DMS79 (cell line): Measurements from ENCODE around the gene SH3BP1.
A peak's percentile ranks its signal among the peaks of the same experiment; 100 is the strongest.
"Not testable (repeated sequence)": the region's sequence is repeated elsewhere in the genome, so short reads cannot be mapped to it uniquely, and the experiment has no call there.

Experiments used
- DNase-seq: peaks from one replicate; lab custom pipeline; 2025; lab: John Stamatoyannopoulos, UW

SH3BP1 gene

DNA sequence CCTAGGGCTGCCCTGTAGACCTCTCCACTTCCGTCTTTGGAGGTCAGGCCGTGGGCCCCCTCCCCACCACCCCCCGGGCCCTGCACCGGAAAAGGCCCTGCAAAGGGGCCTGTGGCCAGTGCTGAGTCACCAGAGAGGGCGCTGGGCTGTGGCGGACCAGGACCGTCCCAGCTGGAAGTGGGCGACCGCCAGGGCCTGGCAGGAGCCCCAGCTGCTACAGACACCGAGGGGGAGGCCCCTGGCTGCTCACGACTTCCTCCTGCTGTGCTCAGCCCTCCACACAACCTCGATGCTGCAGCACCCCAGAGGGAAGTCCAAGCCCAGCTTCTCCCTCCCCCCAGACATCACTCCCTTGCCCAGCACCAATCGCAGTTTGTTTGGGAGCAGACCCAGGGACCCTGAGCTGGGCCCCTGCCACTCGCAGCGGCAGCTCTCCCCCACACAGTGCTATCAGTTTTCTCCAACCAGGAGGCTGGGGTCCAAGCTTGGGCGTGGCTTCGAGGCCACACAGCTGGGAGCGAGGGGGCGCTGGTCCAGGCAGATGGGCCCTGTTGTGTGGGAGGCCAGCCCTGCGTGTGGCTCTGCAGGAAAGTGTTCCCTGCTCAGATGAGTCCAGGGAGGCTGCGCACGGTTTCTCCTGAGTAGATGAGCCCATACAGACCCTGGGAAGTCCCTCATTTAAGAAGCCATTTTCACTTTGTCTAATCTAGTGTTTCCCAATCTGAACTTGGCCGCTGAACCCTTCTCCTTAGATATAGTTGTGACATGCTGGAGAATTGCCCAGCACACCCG, 5.6 kb upstream of the SH3BP1 start:
- DNase-seq: no peak

GRCh38 chr22:37634417-37634924, 5.0 kb upstream of the SH3BP1 start:
- DNase-seq: no peak

DNA sequence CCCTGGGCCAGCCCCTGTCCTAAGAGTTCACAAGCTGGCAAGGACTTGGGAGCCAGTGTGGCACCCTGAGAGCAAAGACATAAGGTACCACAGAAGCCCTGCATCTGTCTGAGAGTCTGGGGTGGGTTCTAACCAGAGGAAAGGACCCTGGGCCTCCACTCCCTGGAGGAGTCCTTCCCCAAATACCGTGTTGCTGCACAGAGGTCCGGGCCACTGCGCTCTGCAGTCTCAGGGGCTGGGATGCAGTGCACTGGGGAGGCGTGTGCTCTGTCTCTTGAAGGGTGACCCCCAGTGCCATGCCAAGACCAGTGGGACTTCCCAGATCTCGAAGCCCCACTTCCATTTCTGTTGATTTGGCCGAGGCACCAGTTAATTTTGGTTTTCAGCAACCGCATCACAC, 4.3 kb upstream of the SH3BP1 start:
- no peak for DNase-seq

- DNase-seq: no peak
These were observed 3.1 kb upstream of the SH3BP1 start for GRCh38 chr22:37636186-37636948.

DNA sequence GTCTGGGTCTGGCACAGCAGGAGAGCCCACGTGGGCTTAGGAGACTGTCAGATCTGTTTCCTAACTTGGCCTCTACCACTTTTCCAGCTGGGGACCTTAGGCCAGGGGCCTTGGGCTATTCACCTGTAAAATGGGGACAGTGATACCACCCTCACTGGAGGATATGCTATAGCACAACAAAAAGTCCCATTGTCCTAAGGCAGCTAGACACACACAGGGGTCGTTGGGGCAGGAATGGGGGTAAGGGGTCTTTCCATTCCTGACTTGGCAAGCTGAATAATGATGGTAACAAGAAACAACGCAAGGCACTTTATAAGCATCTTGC, 2.6 kb upstream of the SH3BP1 start:
- no peak for DNase-seq

DNA sequence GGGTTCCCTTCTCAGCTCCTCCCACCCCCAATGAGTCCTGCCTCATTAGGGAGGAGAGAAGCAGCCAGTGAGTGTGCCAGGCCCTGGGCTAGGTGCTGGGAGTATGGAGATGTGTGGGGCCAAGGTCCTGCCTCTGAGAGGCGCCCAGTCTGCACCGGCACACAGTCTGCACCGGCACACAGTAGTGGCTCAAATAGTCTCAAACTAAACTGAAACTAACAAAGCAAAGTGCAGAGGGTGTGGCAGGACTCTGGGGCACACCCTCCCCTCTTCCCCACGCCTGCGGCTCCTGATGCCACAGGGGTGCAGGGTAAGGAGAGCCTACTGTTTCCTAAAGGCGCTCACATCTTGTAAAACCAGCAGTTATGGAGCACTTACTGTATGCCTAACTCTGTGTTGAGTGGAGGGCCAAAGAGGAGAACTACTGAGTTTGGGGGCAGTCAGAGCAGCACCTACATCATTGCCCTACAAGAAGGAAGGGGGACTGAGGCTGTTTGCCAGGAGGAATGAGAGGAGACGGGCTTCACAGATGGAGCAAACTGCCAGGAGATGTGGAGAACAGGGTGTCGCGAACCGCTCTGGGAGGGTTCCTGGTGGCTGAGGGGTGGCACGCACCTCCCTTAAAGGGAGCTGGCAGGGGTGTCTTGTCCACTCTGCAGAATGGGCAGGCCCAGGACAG, 939 bp upstream of the SH3BP1 start:
- DNase-seq: no peak

DNA sequence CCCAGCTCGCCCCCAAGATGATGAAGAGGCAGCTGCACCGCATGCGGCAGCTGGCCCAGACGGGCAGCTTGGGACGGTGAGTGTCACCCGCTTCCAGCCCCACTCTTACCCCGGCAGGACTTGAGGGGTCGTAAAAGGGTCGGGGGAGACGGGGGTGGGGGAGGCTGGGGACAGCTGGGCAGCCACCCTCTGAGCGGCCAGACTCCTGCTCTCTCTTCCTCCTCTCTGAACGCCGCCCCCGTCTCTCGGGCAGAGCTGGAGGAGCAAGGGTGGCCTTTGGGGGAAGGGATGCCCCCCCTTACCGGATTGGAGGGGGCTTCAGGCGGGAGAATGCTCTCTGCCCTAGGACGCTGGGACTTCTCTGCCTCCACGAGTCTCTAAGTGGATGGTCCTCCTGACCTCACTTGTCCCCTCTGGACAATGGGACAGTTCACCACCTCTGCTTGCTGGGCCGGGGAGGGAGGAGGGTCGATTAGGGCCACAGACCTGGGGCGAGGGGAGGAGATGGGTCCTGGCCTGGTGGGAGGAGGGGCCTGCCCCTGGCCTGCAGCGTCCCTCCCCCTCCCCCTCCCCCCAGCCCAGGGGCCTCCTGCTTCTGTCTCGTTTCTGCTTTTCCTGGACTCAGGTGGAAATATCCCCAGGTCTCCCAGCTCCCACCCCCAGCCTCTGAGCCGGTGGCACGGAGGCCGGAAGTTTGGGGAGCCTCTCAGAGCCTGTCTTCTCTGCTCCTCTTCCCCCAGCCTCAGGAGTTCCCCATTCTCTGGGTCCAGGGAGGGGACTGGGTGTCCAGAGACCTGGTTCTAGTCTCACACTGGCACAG, 512 bp downstream of the SH3BP1 start:
- no peak for DNase-seq

DNA sequence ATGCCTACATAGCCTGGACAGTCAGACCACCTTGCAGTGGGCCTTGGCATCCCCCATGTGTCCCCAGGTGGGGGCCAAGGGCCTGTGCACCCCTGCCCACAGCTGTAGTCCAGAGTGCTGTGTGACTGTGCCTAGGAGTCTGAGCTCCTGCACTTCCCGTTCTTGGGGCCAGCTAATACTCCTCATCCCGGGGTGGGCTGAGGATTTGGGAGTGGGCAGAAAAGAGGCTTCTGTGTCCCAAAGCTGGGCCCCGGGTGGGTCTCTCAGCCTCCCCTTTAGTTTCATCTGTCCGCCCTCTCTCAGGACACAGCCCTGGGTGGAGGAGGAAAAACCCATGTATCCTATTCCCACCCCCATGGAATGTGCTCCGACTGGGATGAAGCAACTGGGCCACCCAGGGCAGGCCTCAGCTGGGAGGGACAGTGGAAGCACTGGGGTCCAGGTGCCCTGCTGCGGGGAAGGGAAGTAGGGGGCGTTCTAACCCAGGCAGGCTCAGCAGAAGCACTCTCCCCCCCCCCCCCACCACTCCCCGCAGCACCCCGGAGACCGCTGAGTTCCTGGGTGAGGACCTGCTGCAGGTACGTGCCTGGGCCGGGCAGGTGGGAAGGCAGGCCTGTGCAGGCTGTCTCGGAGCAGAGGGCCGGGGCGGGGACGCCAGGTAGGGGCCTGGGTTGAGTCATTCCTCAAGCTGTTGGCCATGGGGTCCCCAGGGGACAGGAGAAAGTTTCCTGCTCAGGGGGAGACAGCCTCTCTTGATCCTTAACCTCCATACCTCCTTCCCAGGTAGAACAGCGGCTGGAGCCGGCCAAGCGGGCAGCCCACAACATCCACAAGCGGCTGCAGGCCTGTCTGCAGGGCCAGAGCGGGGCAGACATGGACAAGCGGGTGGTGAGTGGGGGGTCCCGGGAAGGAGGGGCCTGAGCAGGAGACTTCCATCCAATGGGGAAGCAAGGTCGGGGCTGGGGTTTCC, 1.4 kb downstream of the SH3BP1 start:
- no peak for DNase-seq

DNA sequence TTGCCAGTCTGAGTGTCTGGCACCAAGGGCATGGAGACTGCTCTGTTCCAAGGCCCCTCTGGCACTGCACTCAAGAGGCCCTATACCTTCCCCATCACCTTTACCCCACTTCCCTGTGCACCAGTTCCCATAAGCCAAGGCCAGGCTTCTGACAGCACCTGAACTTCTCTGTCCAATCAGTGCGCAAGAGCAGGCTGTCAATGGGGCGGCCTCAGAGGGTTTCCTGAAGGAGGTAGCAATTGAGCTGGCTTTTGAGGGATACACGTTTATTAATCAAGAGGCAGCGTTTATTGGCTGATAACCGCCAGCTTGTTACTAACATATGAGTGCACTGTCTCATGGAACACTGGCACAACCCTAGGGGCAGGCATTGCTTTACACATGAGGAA, 2.1 kb downstream of the SH3BP1 start:
- no peak for DNase-seq

DNA sequence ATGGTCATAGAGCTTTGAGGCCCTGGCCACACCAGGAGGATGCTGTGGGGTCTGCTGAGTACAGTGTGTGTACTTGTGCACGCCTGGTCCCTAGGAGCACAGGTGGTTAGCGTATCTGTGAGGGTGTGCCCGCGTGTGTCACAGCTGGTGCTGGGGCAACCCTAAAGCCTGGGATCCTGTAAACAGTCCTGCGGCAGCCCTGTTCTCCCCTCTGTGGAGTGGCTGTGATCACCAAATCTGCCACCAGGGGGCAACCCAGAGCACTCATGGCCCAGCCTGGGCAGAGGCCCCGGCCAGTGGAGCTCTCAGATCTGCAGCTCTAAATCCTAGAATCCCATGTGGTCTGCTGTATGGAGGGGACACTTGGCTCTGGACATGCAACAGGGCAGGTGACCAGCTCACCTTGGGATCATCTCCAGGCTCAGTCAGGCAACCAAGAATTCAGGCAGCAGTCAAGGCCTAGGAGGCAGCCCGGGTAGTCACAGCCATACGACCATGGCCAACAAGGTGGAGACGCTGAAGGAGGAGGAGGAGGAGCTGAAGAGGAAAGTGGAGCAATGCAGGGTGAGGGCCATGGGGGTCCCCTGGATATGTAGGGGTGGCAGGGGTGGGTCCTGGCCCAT, 3.9 kb downstream of the SH3BP1 start:
- DNase-seq: no peak

- DNase-seq: no peak
These were observed 7.8 kb downstream of the SH3BP1 start for GRCh38 chr22:37647317-37647716.

GRCh38 chr22:37647928-37648327, 8.5 kb downstream of the SH3BP1 start:
- no peak for DNase-seq

DNA sequence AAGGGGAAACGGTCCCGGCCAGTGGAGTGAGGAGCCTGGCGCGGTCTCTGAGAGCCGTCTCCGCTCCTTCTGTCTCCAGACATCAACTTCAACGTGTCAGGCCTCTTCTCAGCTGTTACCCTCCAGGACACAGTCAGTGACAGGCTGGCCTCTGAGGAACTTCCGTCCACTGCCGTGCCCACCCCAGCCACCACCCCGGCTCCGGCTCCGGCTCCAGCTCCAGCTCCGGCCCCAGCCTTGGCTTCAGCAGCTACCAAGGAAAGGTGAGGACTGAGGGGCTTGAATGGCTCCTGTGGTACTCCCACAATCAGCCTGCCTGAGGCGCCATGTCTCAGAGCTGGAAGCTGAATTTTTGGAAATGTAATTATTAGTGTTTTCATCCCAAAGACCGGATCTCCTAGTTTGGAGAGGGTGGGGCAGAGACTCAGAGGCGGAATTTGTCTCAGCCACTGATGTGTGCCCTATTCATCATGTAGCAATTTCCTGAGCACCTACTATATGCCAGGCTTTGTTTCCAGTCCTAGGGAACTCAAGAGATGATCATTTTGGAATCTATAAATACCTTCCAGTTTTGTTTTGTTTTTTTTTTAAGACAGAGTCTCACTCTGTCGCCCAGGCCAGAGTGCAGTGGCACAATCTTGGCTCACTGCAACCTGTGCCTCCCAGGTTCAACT, 11.1 kb downstream of the SH3BP1 start:
- DNase-seq: no peak

DNA sequence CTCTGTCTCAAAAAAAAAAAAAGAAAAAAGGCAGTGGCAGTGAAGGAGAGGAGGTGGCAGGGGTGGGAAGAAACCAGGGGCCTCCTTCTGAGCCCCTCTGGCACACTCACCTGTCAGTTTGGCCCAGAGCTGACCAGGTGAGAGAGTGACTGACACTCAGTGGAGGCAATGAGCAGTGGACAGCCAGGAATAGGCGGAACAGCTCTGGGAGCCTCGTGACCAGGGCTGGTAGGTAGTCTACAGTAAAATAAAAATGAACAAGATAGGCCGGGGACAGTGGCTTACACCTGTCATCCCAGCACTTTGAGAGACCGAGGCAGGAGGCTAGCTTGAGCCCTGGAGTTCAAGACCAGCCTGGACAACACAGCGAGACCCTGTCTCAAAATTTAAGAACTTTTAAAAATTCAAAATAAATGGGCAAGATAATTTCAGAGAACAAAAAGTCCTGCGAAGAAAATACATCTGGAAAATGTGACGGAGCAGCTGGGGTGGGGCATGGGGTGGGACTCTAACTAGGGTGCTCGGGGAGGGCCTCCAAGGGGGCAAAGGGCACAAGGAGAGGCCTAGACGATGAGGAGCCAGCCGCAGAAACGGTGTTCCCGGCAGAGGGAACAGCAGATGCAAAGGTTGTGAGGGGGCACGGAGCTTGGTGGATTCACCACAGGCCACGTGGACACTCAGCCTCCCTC, 15.2 kb downstream of the SH3BP1 start:
- no peak for DNase-seq

DNA sequence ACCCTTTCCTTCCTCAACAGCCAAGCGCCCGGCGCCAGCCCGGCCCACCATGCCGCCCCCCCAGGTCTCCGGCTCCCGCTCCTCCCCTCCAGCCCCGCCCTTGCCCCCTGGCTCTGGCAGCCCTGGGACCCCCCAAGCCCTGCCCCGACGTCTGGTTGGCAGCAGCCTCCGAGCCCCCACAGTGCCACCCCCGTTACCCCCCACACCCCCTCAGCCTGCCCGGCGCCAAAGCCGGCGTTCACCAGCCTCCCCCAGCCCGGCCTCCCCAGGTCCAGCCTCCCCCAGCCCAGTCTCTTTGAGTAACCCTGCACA, 15.7 kb downstream of the SH3BP1 start:
- DNase-seq: no peak

- DNase-seq: not testable (repeated sequence)
These were observed 17.1 kb downstream of the SH3BP1 start for GRCh38 chr22:37656583-37656982.

GRCh38 chr22:37657590-37658132, 18.2 kb downstream of the SH3BP1 start:
- no peak for DNase-seq

GRCh38 chr22:37658133-37659065, 18.9 kb downstream of the SH3BP1 start, which contains the start of gene PDXP:
Gene PDXP, plus strand, starts transcription at chr22:37658723. Its CDS starts 60 bp downstream, at chr22:37658783.
- DNase-seq: peak; percentile 91
